HepG2 (cell line): Measurements from ENCODE around the gene CGREF1. TPM values are rescaled to one million over a fixed set of nuclear protein-coding genes. Genes with fewer than 3 reads are reported as not detected.

Experiments
- GATAD2A ChIP-seq: IDR thresholded peaks from 2 replicates; pipeline ENCODE4 v1.6.1; 2016
- HES4 ChIP-seq: sonication (generic); formaldehyde crosslinking; IDR thresholded peaks from 2 replicates; pipeline ENCODE4 v1.9.0; 2021; ENCODE audit warnings: mild to moderate bottlenecking, missing genetic modification reagents, borderline replicate concordance
- LCORL ChIP-seq, 2 experiments: fragments of 450-650 bp in 1 of 2; sonication (generic) in 1 of 2; formaldehyde crosslinking in 1 of 2; IDR thresholded peaks; 2 replicates each; pipeline versions ENCODE4 v1.5.0 to v1.6.1; 2017 to 2020; ENCODE audit warnings: antibody characterized with exemption in 1 of 2, missing genetic modification reagents in 1 of 2
- MEIS2 ChIP-seq: sonication (generic); formaldehyde crosslinking; IDR thresholded peaks from 2 replicates; pipeline ENCODE4 v1.9.0; 2021; ENCODE audit warnings: mild to moderate bottlenecking, missing genetic modification reagents
- RELA ChIP-seq: sonication (generic); formaldehyde crosslinking; IDR thresholded peaks from 2 replicates; pipeline ENCODE4 v1.4.0; 2020; ENCODE audit warnings: missing genetic modification reagents
- TBX2 ChIP-seq: sonication (generic); formaldehyde crosslinking; IDR thresholded peaks from 2 replicates; pipeline ENCODE4 v1.5.0; 2020; ENCODE audit warnings: missing genetic modification reagents, mild to moderate bottlenecking, borderline replicate concordance
- ZBTB26 ChIP-seq: IDR thresholded peaks from 2 replicates; pipeline ENCODE4 v1.6.1; 2016; ENCODE audit warnings: missing compliant biosample characterization, missing genetic modification reagents, borderline replicate concordance
- ZBTB3 ChIP-seq: sonication (generic); formaldehyde crosslinking; IDR thresholded peaks from 2 replicates; pipeline ENCODE4 v1.4.0; 2020; ENCODE audit warnings: low read depth, mild to moderate bottlenecking, moderate library complexity, missing genetic modification reagents, borderline replicate concordance
- ZBTB33 ChIP-seq: sonication (generic); formaldehyde crosslinking; IDR thresholded peaks from 2 replicates; pipeline ENCODE4 v1.4.0; 2020; ENCODE audit warnings: missing genetic modification reagents
- ZFP91 ChIP-seq: sonication (generic); formaldehyde crosslinking; IDR thresholded peaks from 2 replicates; pipeline ENCODE4 v1.9.0; 2022; ENCODE audit warnings: missing genetic modification reagents, mild to moderate bottlenecking, borderline replicate concordance
- ZNF160 ChIP-seq: sonication (generic); formaldehyde crosslinking; IDR thresholded peaks from 2 replicates; pipeline ENCODE4 v1.8.0; 2022; ENCODE audit warnings: mild to moderate bottlenecking, inconsistent platforms, missing genetic modification reagents
- ZNF225 ChIP-seq: sonication (generic); formaldehyde crosslinking; IDR thresholded peaks from 2 replicates; pipeline ENCODE4 v1.4.0; 2020; ENCODE audit warnings: mild to moderate bottlenecking, missing genetic modification reagents
- ZNF329 ChIP-seq: sonication (generic); formaldehyde crosslinking; IDR thresholded peaks from 2 replicates; pipeline ENCODE4 v1.9.0; 2021; ENCODE audit warnings: low read depth, mild to moderate bottlenecking, missing genetic modification reagents
- ZNF572 ChIP-seq: sonication (generic); formaldehyde crosslinking; IDR thresholded peaks from 2 replicates; pipeline ENCODE4 v1.5.1; 2020; ENCODE audit warnings: mild to moderate bottlenecking, missing genetic modification reagents
- polyA plus RNA-seq, 8 experiments: library from polyadenylated mRNA; depleted of rRNA in 3 of 8; stranded (reverse) in 7 of 8; unstranded in 1 of 8; fragments of >200 nt; fragmentation: Illumina TruSeq in 4 of 8; extraction: Trizol in 4 of 8; gene quantifications; 2 replicates each; pipeline versions ENCODE4 v1.2.1 to v1.2.3, GENCODE V29; 2011 to 2016; ENCODE audit warnings: low read depth in 4 of 8, missing spikeins in 1 of 8, mixed read lengths in 1 of 8; ENCODE audit not compliant: insufficient read depth in 1 of 8
- total RNA-seq, 5 experiments: library from RNA; depleted of rRNA; stranded (reverse); fragments of >200 nt; fragmentation: Illumina TruSeq; extraction: Trizol; gene quantifications; 2 replicates each; pipeline ENCODE4 v1.2.3, GENCODE V29; 2016; ENCODE audit warnings: low read depth in 1 of 5
- TF ChIP-seq, protein P1 (sequence below): IDR thresholded peaks from 2 replicates; pipeline ENCODE4 v1.6.1; 2016; ENCODE audit warnings: missing genetic modification reagents, missing compliant biosample characterization
- TF ChIP-seq, protein P2 (sequence below): sonication (generic); formaldehyde crosslinking; IDR thresholded peaks from 2 replicates; pipeline ENCODE4 v1.4.0; 2020; ENCODE audit warnings: missing genetic modification reagents
- TF ChIP-seq, protein P3 (sequence below): sonication (generic); formaldehyde crosslinking; IDR thresholded peaks from 2 replicates; pipeline ENCODE4 v1.5.0; 2020; ENCODE audit warnings: mild to moderate bottlenecking, missing genetic modification reagents, moderate library complexity

CGREF1 gene
- total and polyA plus RNA-seq, 2 of the 13 experiments (the other 11 are each of a cell fraction or from before 2014, with no cell fraction given) = 13.9 to 23.4 TPM

- TF ChIP-seq ZNF225 (CRISPR knock-in tag) (peak; percentile 23; the same call in 1 of the 2 replicates), LCORL (IDR thresholded peaks at IDR 0.05) (no peak), LCORL (CRISPR knock-in tag; IDR thresholded peaks at IDR 0.05) (peak; percentile 89), RELA (CRISPR knock-in tag) (peak; percentile 87; the same call in 1 of the 2 replicates), ZNF160 (peak; percentile 23; the same call in 1 of the 2 replicates), HES4 (CRISPR knock-in tag) (0 out of 2 replicates have a peak, but pooled peaks have one; percentile 0), ZBTB33 (CRISPR knock-in tag) (0 out of 2 replicates have a peak, but pooled peaks have one; percentile 4), TBX2 (CRISPR knock-in tag) (no peak; the same call in 1 of the 2 replicates), MEIS2 (CRISPR knock-in tag) (0 out of 2 replicates have a peak, but pooled peaks have one; percentile 10), ZFP91 (CRISPR knock-in tag) (peak; percentile 42; the same call in 1 of the 2 replicates), ZNF572 (peak; percentile 86), ZBTB26 (CRISPR knock-in tag) (peak; percentile 45; the same call in 1 of the 2 replicates), GATAD2A (0 out of 2 replicates have a peak, but pooled peaks have one; percentile 24), ZBTB3 (CRISPR knock-in tag) (0 out of 2 replicates have a peak, but pooled peaks have one; percentile 13), ZNF329 (CRISPR knock-in tag) (peak; percentile 34; the same call in 1 of the 2 replicates)
- TF ChIP-seq, protein P1, sequence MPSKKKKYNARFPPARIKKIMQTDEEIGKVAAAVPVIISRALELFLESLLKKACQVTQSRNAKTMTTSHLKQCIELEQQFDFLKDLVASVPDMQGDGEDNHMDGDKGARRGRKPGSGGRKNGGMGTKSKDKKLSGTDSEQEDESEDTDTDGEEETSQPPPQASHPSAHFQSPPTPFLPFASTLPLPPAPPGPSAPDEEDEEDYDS (CRISPR knock-in tag) = peak; percentile 35; the same call in 1 of the 2 replicates
- TF ChIP-seq, protein P2, sequence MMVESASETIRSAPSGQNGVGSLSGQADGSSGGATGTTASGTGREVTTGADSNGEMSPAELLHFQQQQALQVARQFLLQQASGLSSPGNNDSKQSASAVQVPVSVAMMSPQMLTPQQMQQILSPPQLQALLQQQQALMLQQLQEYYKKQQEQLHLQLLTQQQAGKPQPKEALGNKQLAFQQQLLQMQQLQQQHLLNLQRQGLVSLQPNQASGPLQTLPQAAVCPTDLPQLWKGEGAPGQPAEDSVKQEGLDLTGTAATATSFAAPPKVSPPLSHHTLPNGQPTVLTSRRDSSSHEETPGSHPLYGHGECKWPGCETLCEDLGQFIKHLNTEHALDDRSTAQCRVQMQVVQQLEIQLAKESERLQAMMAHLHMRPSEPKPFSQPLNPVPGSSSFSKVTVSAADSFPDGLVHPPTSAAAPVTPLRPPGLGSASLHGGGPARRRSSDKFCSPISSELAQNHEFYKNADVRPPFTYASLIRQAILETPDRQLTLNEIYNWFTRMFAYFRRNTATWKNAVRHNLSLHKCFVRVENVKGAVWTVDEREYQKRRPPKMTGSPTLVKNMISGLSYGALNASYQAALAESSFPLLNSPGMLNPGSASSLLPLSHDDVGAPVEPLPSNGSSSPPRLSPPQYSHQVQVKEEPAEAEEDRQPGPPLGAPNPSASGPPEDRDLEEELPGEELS (CRISPR knock-in tag) = 0 out of 2 replicates have a peak, but pooled peaks have one; percentile 10
- TF ChIP-seq, protein P3, sequence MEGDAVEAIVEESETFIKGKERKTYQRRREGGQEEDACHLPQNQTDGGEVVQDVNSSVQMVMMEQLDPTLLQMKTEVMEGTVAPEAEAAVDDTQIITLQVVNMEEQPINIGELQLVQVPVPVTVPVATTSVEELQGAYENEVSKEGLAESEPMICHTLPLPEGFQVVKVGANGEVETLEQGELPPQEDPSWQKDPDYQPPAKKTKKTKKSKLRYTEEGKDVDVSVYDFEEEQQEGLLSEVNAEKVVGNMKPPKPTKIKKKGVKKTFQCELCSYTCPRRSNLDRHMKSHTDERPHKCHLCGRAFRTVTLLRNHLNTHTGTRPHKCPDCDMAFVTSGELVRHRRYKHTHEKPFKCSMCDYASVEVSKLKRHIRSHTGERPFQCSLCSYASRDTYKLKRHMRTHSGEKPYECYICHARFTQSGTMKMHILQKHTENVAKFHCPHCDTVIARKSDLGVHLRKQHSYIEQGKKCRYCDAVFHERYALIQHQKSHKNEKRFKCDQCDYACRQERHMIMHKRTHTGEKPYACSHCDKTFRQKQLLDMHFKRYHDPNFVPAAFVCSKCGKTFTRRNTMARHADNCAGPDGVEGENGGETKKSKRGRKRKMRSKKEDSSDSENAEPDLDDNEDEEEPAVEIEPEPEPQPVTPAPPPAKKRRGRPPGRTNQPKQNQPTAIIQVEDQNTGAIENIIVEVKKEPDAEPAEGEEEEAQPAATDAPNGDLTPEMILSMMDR (CRISPR knock-in tag) = no peak
Measured at GRCh38 chr2:27071990-27072830, 46.7 kb downstream of the CGREF1 start (continued).
